Measurements from ENCODE around the gene RRM2. TPM values are rescaled to one million over a fixed set of nuclear protein-coding genes. Genes with fewer than 3 reads are reported as not detected.

The RRM2 gene
- total RNA-seq = 100 to 1,000 TPM in 1 of 4 donors, 10 to 100 TPM in 2, 1 to 10 TPM in 1; 6.7 to 139 (median 20.5) TPM

GRCh38 chr2:10122500-10123280 lies at the start of gene RRM2:
TSS of gene RRM2 (plus strand) at chr2:10122739. CDS start at chr2:10122799, 60 bp downstream.
- Histone ChIP-seq H3K4me3 (peak within 1 kb of the TSS; percentile 40 to 72 (median 70)), H3K4me1 (peaks cover 2 to 69% (median 16%) of the 10 kb centered on the region in 4 donors), H3K27ac (peak within 1 kb of the TSS; percentile 14 to 89 (median 47)), H3K36me3 (no peaks in the 10 kb centered on the region), H3K9me3 (no peaks in the 10 kb centered on the region), H3K27me3 (peaks cover 0 to 5% of the 10 kb centered on the region in 2 donors)
- DNase-seq = peak; percentile 89 to 97 (median 92)
- TF ChIP-seq POLR2A (IDR thresholded peaks at IDR 0.05) (no peak), CTCF (IDR thresholded peaks at IDR 0.05) (no peak)

GRCh38 chr2:10073706-10074105 lies 48.8 kb upstream of the RRM2 start:
- no peaks in the 10 kb centered on the region for H3K9me3 ChIP-seq
- DNase-seq = no peak
- peaks cover 0 to 1% of the 10 kb centered on the region in 2 donors for H3K27me3 ChIP-seq
- TF ChIP-seq POLR2A (IDR thresholded peaks at IDR 0.05) = no peak
- TF ChIP-seq CTCF (IDR thresholded peaks at IDR 0.05) = no peak
- no peak overlapping the region for H3K4me3 ChIP-seq
- H3K27ac ChIP-seq = no peak overlapping the region
- H3K4me1 ChIP-seq = peaks cover 0 to 4% (median 0%) of the 10 kb centered on the region in 4 donors
- no peaks in the 10 kb centered on the region for H3K36me3 ChIP-seq

DNA sequence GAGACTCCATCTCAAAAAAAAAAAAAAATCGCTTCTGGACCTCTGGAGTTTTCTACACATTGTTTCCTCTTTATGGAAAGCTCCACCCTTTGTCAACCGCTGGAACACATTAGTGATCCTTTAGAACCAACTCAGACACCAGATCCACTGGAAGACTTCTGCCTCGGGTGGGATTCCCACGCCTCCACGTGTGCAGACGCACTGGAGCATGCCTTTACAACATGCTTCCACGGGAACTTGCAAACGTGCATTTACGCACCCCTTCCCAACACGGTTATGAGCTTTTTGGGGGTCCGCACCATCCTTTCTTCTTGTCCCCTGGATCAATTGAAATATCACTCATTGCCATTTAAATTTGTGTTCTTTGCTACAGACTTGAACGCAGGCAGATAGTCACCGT lies 47.4 kb upstream of the RRM2 start:
- DNase-seq = no peak
- H3K9me3 ChIP-seq = no peaks in the 10 kb centered on the region
- no peaks in the 10 kb centered on the region for H3K36me3 ChIP-seq
- H3K27me3 ChIP-seq = peaks cover 0 to 8% of the 10 kb centered on the region in 2 donors
- H3K4me3 ChIP-seq = no peak overlapping the region
- no peak overlapping the region for H3K27ac ChIP-seq
- TF ChIP-seq POLR2A (IDR thresholded peaks at IDR 0.05) = no peak
- peaks cover 0 to 13% (median 4%) of the 10 kb centered on the region in 4 donors for H3K4me1 ChIP-seq

DNA sequence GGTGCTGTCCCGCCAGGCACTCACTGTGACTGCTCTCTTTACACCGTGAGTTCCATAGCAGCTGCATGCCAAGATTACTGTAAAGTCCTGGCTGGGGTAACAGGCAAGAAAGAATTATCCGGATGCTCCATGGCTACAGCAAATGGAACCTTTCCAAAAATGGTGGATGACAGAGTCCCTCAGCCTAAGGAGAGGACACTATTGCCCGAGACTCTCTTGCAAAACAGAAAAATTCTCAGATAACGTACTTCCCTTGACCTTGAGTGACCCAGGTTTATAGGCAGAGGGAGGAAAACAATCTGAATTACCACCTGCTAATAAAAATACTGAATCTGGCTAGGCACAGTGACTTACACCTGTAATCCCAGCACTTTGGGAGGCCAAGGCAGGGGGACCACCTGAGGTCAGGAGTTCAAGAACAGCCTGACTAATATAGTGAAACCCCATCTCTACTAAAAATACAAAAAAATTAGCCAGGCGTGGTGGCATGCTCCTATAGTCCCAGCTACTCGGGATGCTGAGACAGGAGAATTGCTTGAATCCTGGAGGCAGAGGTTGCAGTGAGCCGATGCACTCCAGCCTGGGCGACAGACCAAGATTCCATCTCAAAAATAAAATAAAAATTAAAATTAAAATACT lies 46.8 kb upstream of the RRM2 start:
- Histone ChIP-seq H3K27me3 (peaks cover 0 to 13% of the 10 kb centered on the region in 2 donors), H3K9me3 (no peaks in the 10 kb centered on the region), H3K4me3 (no peak overlapping the region), H3K27ac (no peak overlapping the region), H3K4me1 (peaks cover 0 to 19% (median 7%) of the 10 kb centered on the region in 4 donors), H3K36me3 (no peaks in the 10 kb centered on the region)
- TF ChIP-seq CTCF (IDR thresholded peaks at IDR 0.05) = no peak
- TF ChIP-seq POLR2A (IDR thresholded peaks at IDR 0.05) = no peak
- no peak for DNase-seq

DNA sequence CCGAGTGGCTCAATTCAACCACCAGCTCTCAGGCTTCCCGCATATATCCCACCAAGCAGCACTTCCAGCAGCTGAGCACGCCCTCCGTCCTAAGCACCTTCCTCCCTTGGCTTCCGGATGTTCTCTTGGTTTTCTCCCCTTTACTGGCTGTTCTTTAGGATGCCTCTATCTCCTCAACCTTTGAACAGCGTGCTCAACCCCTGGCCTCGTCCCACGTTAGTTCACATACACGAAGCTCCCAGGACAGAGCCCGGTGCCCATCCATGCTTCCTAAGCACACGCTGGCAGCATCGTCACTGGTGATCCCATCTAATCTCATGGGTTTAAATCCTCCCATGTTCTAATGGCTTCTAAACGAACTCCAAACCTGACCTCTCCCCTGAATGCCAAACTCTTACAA lies 46.0 kb upstream of the RRM2 start:
- no peak overlapping the region for H3K27ac ChIP-seq
- no peaks in the 10 kb centered on the region for H3K36me3 ChIP-seq
- H3K4me3 ChIP-seq = no peak overlapping the region
- no peak for TF ChIP-seq CTCF (IDR thresholded peaks at IDR 0.05)
- peaks cover 0 to 23% (median 11%) of the 10 kb centered on the region in 4 donors for H3K4me1 ChIP-seq
- no peak for DNase-seq
- no peaks in the 10 kb centered on the region for H3K9me3 ChIP-seq
- H3K27me3 ChIP-seq = peaks cover 0 to 17% of the 10 kb centered on the region in 2 donors

GRCh38 chr2:10076988-10077527 lies 45.5 kb upstream of the RRM2 start:
- Histone ChIP-seq H3K4me1 (peaks cover 0 to 23% (median 11%) of the 10 kb centered on the region in 4 donors), H3K27me3 (peaks cover 0 to 17% of the 10 kb centered on the region in 2 donors), H3K4me3 (no peak overlapping the region), H3K27ac (no peak overlapping the region), H3K9me3 (no peaks in the 10 kb centered on the region), H3K36me3 (no peaks in the 10 kb centered on the region)
- DNase-seq = no peak
- TF ChIP-seq CTCF (IDR thresholded peaks at IDR 0.05) (no peak), POLR2A (IDR thresholded peaks at IDR 0.05) (no peak)
